BE2C (cell line): ENCODE measurements around the gene KMT2A.
A peak's percentile ranks its signal among the peaks of the same experiment; 100 is the strongest.

Experiments
- DNase-seq: peaks from one replicate; pipeline ENCODE4 v3.0.0-alpha.2; 2020
- H3K27me3 ChIP-seq: fragments of 250-450 bp; sonication (Bioruptor Pico); 2 replicates; pipeline ENCODE4 v1.5.1; 2020; ENCODE audit warnings: mild to moderate bottlenecking
- H3K36me3 ChIP-seq: fragments of 250-450 bp; sonication (Bioruptor Pico); 2 replicates; pipeline ENCODE4 v1.5.1; 2020; ENCODE audit warnings: mild to moderate bottlenecking
- H3K4me1 ChIP-seq: fragments of 250-450 bp; sonication (Bioruptor Pico); 2 replicates; pipeline ENCODE4 v1.5.1; 2020
- H3K4me3 ChIP-seq: 2 replicates; pipeline ENCODE4 v1.5.1; 2011; ENCODE audit warnings: low read depth, low read length
- H3K9me3 ChIP-seq: fragments of 250-450 bp; sonication (Bioruptor Pico); 2 replicates; pipeline ENCODE4 v1.5.1; 2020
- TF ChIP-seq, protein P1 (sequence below): IDR thresholded peaks from 2 replicates; pipeline ENCODE4 v1.5.1; 2012; ENCODE audit warnings: mild to moderate bottlenecking, low read depth, low read length

KMT2A gene

DNA sequence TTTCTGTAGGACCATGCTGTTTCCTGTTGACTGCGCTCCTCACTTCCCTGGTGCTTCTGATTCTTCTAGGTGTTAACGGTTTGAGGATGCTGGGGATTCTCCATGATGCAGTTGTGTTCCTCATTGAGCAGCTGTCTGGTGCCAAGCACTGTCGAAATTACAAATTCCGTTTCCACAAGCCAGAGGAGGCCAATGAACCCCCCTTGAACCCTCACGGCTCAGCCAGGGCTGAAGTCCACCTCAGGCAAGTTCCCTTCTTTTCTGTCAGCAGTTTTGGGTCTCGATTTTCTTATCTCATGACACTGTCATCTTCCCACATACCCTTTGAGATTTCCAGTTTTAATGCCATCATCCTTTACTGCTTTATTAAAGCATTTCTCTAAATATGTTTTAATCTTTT lies 83.3 kb downstream of the KMT2A start:
- H3K9me3 ChIP-seq: no peaks in the 10 kb centered on the region
- TF ChIP-seq, protein P1, sequence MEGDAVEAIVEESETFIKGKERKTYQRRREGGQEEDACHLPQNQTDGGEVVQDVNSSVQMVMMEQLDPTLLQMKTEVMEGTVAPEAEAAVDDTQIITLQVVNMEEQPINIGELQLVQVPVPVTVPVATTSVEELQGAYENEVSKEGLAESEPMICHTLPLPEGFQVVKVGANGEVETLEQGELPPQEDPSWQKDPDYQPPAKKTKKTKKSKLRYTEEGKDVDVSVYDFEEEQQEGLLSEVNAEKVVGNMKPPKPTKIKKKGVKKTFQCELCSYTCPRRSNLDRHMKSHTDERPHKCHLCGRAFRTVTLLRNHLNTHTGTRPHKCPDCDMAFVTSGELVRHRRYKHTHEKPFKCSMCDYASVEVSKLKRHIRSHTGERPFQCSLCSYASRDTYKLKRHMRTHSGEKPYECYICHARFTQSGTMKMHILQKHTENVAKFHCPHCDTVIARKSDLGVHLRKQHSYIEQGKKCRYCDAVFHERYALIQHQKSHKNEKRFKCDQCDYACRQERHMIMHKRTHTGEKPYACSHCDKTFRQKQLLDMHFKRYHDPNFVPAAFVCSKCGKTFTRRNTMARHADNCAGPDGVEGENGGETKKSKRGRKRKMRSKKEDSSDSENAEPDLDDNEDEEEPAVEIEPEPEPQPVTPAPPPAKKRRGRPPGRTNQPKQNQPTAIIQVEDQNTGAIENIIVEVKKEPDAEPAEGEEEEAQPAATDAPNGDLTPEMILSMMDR: no peak
- no peaks in the 10 kb centered on the region for H3K27me3 ChIP-seq
- H3K36me3 ChIP-seq: peaks cover 89% of the 10 kb centered on the region
- DNase-seq: no peak
- no peak overlapping the region for H3K4me3 ChIP-seq
- H3K4me1 ChIP-seq: no peaks in the 10 kb centered on the region

DNA sequence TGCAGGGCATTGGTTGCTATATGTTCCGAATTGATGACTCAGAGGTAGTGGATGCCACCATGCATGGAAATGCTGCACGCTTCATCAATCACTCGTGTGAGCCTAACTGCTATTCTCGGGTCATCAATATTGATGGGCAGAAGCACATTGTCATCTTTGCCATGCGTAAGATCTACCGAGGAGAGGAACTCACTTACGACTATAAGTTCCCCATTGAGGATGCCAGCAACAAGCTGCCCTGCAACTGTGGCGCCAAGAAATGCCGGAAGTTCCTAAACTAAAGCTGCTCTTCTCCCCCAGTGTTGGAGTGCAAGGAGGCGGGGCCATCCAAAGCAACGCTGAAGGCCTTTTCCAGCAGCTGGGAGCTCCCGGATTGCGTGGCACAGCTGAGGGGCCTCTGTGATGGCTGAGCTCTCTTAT lies 85.6 kb downstream of the KMT2A start:
- no peak overlapping the region for H3K4me3 ChIP-seq
- TF ChIP-seq, protein P1: no peak
- H3K9me3 ChIP-seq: no peaks in the 10 kb centered on the region
- H3K4me1 ChIP-seq: no peaks in the 10 kb centered on the region
- H3K27me3 ChIP-seq: no peaks in the 10 kb centered on the region
- no peak for DNase-seq
- peaks cover 74% of the 10 kb centered on the region for H3K36me3 ChIP-seq

DNA sequence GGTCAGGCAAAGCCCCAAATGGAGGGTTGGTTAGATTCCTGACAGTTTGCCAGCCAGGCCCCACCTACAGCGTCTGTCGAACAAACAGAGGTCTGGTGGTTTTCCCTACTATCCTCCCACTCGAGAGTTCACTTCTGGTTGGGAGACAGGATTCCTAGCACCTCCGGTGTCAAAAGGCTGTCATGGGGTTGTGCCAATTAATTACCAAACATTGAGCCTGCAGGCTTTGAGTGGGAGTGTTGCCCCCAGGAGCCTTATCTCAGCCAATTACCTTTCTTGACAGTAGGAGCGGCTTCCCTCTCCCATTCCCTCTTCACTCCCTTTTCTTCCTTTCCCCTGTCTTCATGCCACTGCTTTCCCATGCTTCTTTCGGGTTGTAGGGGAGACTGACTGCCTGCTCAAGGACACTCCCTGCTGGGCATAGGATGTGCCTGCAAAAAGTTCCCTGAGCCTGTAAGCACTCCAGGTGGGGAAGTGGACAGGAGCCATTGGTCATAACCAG lies 86.3 kb downstream of the KMT2A start:
- TF ChIP-seq, protein P1: peak; percentile 69
- peaks cover 70% of the 10 kb centered on the region for H3K36me3 ChIP-seq

DNA sequence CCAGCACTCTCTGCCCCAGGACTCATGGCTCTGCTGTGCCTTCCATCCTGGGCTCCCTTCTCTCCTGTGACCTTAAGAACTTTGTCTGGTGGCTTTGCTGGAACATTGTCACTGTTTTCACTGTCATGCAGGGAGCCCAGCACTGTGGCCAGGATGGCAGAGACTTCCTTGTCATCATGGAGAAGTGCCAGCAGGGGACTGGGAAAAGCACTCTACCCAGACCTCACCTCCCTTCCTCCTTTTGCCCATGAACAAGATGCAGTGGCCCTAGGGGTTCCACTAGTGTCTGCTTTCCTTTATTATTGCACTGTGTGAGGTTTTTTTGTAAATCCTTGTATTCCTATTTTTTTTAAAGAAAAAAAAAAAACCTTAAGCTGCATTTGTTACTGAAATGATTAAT lies 88.1 kb downstream of the KMT2A start:
- peaks cover 57% of the 10 kb centered on the region for H3K36me3 ChIP-seq

More for the DNA sequence above, 86.3 kb downstream of the KMT2A start:
- peak; percentile 46 for DNase-seq
- no peaks in the 10 kb centered on the region for H3K9me3 ChIP-seq
- H3K4me3 ChIP-seq: no peak overlapping the region
- no peaks in the 10 kb centered on the region for H3K27me3 ChIP-seq
- no peaks in the 10 kb centered on the region for H3K4me1 ChIP-seq

DNA sequence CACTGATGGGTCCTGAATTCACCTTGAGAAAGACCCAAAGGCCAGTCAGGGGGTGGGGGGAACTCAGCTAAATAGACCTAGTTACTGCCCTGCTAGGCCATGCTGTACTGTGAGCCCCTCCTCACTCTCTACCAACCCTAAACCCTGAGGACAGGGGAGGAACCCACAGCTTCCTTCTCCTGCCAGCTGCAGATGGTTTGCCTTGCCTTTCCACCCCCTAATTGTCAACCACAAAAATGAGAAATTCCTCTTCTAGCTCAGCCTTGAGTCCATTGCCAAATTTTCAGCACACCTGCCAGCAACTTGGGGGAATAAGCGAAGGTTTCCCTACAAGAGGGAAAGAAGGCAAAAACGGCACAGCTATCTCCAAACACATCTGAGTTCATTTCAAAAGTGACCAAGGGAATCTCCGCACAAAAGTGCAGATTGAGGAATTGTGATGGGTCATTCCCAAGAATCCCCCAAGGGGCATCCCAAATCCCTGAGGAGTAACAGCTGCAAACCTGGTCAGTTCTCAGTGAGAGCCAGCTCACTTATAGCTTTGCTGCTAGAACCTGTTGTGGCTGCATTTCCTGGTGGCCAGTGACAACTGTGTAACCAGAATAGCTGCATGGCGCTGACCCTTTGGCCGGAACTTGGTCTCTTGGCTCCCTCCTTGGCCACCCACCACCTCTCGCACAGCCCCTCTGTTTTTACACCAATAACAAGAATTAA lies 88.6 kb downstream of the KMT2A start:
- H3K4me3 ChIP-seq: no peak overlapping the region
- H3K36me3 ChIP-seq: peaks cover 52% of the 10 kb centered on the region
- TF ChIP-seq, protein P1: no peak
- no peaks in the 10 kb centered on the region for H3K9me3 ChIP-seq
- no peak for DNase-seq
- no peaks in the 10 kb centered on the region for H3K27me3 ChIP-seq
- H3K4me1 ChIP-seq: no peaks in the 10 kb centered on the region

More for the DNA sequence above, 88.1 kb downstream of the KMT2A start:
- Histone ChIP-seq H3K4me1 (no peaks in the 10 kb centered on the region), H3K4me3 (no peak overlapping the region), H3K9me3 (no peaks in the 10 kb centered on the region), H3K27me3 (no peaks in the 10 kb centered on the region)
- DNase-seq: no peak
- TF ChIP-seq, protein P1: no peak

DNA sequence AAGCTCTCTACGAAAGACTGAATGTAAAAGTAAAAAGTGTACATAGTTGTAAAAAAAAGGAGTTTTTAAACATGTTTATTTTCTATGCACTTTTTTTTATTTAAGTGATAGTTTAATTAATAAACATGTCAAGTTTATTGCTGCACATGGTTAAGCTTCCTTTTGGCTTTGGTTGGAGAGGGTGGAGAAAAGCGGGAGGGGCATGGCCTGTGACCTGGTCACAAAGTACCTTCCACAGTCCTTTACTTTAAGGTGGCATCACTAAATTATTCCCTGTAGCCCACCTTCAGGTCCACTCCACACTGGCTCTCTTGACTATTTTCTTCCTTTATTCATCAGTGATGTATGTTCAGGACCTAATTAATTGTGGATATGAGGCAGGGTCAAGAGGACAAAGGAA lies 90.4 kb downstream of the KMT2A start:
- TF ChIP-seq, protein P1: no peak
- Histone ChIP-seq H3K4me1 (no peaks in the 10 kb centered on the region), H3K36me3 (peaks cover 34% of the 10 kb centered on the region), H3K4me3 (no peak overlapping the region), H3K27me3 (no peaks in the 10 kb centered on the region), H3K9me3 (no peaks in the 10 kb centered on the region)
- DNase-seq: no peak
